CD4-positive, alpha-beta T cell treated with Interleukin-15 for 1 hour (primary cell): Measurements from ENCODE around the gene ABLIM2.

Experiments
- DNase-seq: peaks from one replicate; pipeline ENCODE4 v3.0.0-alpha.2; 2020

Gene ABLIM2

DNA sequence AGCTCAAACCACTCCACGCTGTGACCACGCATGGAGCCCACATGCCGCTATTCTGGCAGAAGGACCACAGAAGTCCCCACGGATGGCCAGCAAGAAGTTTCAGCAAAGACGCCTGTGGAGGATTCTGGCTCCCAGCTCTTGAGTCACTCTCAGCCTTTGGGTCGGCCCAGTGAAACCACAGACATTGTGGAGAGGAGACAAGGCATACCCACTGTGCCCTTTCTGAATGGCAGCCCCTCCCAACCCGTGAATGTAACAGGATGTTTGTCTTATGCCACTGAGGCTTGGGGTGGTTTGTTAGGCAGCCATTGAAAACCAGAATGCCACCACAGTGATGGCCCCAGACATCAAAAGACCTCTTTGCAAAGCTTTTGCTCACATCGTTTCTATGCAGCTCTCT, 42.7 kb downstream of the ABLIM2 start:
- DNase-seq, result no peak

DNA sequence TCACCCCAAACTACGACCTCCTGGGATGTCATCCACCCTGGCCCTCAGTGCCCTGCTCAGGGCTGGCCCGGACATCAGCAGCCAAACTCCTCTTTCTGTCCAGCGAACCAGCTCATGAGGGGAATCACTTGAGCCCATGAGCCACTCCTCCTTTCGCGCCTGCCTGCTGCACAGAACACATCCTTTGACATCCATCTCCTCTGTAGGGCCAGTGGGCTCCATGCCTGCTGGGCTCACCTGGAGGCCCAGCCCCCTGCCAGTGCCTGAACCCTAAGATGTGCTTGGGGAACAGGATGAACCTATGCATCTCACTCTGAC, 43.5 kb downstream of the ABLIM2 start:
- no peak for DNase-seq

DNA sequence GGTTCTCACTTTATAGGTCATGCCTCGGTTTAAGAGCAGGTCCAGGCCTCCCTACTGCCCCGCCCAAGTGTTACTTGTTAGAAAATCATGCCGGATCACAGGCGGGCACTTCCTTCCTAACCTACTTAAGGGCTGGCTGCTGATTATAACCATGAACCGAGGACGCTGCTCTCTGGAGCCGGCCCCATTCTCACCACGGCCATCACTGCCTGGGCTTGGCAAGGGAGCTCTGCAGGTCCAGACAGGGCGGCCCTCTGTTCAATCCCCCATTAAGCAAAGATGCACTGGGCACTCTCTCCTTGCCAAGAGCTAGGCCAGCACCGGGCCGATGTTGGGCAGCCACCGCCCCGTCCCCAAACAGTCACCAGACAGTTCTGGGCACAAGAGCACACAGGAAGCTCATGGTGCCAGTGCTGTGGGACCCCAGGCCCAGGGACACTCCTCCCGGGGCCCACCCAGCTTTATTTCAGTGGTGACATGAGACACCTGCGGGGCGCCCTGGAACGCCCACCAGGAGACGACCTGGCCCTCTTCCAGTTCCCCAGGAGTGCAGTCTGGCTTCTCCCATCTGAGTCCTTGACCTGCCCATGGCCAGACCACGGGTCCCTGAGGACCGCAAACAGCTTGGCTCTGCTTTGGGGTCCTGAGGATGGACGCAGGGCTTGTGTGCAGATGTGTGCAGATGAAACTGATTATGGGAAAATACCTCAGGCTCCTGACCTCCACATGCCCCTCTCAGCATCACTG, 44.0 kb downstream of the ABLIM2 start:
- DNase-seq, result no peak

DNA sequence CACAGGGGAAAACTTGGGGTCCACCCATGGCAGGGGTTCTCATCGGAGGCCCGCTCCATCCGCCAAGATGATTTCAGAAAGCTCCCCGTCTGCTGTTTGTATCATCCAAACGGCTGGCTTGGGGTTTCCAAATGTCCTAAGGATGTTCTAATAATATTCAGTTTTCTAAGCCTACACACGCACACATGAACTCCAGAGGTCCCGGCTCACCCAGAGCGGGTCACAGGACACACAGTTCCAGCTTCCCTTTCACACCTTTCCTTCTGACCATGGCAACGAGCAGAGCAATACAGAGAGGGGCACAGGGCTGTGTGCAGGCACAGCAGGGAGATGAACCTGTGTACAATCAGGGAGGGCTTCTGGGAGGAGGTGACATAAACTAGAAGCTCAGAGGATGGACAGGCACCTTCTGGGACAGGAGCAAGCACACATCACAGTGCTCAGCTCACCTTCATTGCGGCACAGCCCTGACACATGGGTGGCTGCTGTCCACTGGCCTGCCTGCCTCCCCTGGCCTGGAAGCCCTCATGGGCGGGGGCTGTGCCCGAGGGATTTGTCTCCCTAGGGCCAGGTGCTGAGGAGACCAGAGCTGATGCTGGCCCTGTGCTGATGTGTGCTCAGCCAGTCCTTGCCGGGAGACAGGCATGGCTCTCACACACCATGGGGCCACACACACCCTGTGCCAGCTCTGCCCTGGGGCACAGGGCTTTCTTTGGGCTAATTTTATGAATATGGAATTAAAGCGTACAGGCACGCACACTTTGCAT, 44.8 kb downstream of the ABLIM2 start:
- no peak for DNase-seq

DNA sequence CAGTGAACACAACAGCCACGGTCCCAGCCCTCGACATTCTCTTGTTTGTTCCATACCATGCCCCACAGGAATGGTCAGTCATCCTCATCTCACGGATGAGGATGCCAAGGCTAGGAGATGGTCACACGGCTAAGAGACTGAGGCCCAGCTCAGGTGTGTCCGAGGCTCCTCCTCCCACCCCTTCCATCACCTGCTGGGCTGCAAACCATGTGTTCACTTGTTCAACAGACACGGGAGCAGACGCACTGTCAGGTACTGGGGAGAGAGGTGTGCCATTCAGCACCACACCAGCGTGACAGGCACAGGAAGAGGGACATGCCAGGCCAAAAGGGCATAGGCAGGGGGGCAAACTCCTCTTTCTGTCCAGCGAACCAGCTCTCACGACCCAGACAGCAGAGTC, 45.9 kb downstream of the ABLIM2 start:
- DNase-seq, result no peak

DNA sequence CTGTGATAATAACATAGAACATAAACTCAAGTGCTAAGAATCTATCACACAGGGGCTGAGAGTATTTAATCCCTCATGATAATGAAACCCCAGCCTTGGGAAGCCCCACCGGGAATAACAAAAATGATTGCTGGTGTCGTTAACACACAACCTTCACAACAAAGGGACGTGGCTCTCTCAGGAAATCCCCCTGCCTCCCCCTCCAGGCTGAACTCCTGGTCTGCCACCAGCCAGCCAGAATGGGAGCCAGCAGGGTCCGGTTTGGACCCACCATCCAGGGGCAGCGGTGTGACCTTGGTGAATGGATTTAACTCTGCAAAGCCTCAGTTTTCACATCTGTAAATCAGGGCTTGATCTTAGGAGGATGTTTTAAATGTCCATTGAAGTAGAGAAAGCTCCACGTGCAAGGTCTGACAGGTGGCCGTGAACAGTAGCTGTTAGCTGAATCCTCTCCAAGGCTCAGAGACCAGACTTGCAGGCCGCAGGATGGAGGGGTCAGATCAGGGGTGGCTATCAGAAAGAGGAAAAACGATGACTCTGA, 46.5 kb downstream of the ABLIM2 start:
- no peak for DNase-seq

DNA sequence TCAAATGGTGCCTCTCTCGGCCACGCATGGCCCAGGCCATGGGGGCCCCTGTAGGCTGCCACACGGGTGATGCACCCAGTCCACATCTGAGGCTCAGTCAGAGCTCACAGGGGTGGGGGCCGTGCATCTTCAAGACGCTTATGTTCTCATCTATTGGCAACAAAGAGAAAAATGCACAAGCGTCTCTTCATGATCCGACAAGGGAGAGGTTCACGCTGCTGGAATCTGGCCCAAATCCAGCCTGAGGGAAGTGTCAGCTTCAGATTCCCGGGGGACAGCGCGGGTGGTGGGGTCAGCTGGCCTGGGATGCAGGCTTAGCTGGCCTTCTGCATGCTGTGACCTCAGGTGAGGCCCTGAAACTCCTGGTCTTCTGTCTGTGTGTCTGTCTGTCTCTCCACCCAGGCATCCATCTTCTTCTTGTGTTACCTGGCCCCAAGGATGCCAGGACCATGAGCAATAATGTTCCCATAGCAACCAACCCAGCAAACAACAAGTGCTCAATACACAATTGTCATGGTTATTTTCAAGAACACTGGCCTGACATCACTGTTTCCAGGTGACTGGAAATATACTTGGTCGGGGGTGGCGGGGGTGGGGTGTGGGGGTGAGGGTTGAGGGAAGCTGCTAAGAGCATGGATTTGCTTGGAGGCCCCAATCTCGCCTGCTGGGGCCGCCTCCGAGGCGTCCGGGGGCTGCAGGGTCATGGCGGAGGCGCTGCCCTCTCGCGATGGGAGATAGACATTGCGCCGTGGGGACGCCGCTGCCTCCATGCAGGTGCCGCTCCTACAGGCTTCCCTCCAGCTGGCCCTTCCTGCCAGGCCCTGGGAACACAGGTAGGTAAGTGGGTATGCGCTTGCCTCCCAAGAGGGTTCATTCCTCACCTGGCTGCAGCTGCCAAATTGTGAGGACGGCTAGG, 48.3 kb downstream of the ABLIM2 start:
- no peak for DNase-seq

DNA sequence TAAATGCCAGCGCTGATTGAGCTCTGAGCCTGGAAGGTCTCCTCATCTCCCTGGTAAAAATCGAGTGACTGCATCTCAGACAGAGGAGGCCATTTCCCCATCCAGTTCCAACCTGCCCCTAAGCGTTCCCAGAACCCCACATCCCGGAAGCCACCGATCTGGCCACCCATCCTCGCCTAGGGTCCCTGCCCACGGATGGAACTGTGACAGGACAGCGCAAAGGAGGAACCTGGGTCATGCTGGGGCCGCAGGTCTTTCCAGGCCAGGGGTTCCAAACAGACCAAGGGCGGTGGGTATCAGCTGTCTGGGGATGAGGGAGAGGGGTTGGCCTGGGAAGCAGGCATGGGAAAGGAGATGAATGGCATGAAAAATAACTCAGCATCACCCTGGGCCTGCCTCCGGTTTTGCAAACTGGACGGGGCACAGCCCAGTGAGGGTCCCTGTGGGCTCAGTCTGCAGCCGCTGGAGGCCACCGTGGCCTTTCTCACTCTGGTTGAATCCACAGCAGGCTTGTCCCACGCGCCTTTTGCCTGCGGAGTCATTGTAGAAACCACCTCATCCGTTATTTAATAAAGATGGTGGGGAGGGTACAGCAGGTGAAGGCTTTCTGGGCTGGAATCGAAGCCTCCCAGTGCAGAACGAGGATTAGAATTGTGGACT, 49.1 kb downstream of the ABLIM2 start:
- DNase-seq, result no peak

DNA sequence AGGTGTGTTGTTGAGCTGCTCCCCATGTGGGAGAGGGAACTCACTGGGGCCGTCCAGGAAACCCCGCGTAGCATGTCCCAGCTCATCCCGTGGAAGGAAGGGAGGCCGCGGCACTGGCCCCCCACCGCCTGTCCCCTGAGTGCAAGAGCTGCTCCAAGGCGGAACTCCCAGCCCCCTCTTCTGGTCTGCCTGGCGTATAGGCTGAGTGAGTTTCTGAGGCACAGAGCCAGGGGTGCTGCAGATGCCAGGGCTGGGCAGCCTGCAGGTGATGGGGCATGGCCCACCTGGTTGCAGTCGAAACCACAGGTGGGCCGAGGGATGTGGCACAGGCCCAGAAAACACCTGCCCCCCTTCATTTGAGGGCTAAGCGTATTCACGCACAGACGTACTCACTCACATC, 49.6 kb downstream of the ABLIM2 start:
- no peak for DNase-seq

DNA sequence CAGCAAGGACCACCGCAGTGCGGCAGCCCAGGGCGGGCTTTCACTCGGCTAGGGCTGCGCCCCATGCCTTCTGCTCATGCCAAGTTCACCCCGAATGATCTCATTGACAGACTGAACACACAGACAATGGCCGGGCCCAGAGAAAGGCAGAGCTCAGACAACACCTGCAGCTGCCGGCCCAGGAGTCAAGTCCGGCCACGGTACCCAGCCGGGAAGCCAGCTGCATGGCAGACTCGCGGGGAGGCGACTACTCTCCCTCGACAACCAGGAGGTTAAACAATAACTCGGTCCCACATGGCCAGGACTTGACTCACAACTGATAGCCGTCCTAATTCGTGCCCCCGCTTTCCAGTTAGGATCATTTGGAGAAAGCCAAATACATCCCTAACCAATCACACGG, 50.4 kb downstream of the ABLIM2 start:
- no peak for DNase-seq

DNA sequence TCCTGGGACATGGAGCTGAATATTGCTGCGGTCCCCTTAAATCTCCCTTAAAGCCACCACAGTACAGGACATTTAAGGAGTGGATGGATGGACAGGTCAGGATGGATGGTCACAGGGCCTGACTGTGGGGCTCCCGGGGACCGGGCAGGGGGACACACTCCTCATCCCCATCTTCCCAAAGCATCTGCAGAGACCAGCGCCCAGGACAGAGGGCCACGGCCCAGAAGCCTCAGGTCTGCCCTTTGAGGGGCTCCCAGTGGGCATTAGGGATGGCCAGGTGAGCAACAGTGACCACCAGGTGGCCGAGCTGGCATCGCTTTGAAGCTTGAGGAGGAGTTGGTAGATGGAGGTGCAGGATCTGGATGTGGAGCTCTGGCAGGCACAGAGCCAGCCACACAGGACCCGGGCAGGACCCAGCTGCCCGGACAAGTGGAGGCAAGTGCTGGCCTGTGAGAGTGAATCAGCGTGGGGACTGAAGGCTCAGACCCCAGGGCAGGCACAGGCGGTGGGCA, 51.4 kb downstream of the ABLIM2 start:
- no peak for DNase-seq

DNA sequence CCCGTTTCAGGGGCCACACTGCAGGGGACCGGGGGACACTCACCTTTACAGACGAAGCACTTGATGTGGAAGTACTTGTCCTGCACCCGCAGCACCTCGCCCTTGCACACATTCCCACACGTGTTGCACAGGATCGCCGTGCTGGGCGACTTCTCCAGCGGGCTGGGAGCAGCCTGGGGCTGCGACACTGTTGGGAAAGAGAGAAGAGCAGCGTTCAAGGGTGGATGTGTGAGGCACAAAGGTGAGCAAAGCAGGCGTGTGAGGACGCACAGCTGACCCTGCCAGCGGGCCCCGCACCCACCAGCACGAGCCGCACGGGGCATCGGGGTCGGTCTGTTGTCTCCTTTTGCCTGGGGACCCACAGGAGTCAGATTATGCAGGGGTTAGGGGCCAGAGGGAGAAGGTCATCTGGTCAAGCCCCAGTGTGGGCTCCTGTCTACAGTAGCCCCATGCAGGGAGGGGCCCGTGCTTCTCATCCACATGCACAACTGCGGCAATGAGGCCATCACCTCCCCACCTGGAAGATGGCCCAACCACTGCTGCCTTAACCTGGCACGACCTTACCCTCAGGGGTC, 52.1 kb downstream of the ABLIM2 start:
- DNase-seq, result no peak

DNA sequence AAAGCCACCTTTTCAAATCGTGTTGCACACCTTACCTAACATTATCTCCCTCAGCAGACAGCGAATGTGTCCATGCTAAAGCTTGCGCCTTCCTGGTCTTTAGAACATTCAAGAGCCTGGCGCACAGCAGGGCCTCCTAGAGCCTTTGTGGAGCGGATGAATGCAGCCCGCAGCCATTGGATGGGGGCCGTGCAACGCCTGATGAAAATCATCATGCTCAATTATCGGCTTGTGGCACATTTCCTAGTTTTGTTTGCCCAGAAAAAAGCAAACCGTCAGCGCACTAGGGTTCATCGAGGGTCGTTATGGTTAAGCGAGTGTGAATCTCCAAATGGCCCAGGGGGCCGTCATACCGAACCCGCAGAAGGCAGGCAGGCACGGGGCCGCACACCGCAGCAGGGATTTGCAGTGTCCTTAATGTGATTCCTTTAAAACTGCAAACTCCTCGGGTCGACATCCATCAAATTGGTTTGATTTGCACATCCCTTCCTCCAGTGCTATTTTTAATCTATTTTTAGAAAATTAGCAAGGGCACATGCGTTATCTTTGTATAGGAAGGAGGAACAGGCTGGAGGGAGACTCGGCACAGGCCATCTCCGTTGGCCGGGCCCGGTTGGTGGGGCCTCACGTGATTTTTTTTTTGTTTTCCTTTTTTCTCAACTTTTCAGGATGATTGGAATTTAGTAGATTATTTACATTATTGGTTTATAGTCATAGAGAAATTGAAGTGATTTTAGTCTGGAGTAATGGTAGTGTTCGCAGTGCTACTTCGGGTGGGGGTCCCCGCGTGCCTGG, 53.1 kb downstream of the ABLIM2 start:
- no peak for DNase-seq

DNA sequence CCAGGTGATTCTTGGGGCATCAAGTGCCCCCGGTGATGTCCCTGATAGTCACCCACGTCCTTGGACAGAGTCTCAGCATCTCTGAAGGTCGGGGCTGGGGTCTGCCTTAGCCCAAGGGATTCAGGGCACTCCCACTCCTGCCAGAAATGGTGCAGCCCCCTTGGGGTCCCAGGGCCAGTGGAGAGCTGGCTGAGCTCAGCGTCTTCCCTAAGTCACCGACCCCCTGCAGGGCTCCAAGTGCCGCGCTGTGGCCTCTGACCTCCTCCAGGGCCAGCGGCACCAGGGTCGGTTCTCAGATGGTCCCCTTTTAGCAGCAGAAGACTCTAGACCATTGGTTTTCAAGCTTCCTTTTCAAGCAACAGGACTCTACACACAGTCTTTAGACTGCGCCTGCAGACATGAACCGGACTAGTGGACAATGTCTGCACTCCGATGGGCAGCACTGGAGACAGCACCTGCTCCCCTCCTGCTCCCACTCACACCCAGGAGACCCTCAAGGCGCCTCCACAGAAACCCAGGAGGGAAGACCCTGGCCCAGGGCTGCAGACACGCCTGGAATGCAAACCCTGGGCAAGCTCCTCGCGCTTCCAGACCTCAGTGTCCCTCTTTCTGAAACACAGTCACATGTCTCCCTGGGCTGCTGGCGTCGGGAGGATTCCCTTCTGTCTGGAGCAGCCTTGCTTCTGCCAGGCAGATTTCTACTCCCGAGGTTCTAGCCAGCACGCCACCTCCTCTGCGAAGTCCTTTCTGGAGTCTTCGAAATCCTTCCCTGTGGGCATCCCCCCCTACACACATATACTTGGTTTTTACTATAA, 53.9 kb downstream of the ABLIM2 start:
- no peak for DNase-seq

DNA sequence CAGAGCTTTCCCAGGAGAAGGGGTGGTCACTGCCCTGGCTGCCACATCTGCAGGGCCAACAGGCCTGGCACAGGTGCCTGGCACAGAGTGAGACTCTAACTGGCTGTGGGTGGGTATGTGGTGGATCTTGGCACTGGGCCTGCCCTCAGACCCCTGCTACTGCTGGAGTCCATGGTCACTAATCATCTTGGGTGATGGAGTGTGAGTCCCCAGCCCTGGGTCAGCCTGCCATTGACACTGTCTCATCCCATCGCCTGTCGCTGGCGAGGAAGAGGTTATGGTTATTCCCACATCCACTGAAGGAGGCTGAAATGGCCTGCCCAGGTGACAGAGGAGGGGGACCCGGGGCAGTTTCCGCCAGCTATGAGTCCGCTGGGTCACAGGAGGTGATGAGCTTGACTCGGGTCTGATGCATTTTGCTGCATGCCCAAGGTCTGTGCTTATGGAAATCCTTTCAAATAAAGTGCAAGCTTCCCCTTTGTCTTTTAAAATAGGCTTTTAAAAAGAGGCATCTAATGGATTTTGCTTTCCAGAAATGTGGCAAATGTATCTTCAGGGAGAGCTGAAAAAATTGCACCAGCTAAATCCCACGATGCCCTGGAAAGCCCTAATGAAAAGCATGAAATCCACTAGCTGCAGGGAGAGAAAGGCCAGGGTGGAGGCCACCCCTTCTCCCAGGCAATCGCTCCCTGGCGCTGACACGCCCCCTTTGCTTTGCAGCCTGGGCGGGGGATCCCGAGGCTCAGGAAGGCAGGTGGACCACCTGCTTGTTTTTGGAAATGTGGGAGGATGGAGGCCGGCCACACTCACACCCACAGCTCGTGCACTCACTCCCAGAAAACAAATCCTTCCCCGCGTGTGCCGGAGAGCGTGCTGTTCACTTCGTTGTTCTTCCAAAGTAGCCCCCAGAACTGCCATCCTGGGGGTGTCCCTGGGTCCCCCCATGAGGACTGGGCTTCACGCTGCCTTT, 54.9 kb downstream of the ABLIM2 start:
- no peak for DNase-seq

DNA sequence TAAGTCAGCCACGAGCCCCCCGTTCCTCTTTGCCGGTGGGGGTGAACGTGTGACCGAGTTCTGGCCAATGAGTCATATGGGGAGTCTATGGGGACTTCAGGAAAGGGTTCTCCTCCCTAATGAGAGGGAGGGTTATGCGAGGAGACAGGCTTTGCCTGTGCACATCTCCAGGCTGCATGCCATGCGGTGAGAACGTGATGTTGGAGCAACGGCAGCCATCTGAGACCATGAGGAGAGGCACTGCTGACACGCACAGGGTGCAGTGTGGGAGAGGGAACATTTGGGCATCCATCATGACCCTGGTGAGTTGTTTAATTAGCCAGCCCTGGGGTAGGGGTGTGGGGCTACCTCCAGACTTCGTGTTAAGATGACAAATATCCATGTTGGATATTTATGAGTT, 55.8 kb downstream of the ABLIM2 start:
- no peak for DNase-seq

DNA sequence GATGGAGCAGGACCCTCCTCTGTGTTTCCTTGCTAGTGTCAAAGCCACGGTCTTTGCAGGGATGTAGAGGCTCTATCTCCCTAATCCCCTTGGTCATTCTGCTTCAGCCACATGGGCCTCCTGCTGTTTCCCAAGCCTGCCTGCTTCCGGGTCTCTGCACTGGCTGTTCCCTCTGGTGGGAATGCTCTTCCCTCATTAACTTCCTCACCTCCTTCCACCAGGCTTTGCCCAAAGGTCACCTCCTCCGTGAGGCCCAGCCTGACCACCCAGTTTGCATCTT, 56.6 kb downstream of the ABLIM2 start:
- DNase-seq, result no peak

DNA sequence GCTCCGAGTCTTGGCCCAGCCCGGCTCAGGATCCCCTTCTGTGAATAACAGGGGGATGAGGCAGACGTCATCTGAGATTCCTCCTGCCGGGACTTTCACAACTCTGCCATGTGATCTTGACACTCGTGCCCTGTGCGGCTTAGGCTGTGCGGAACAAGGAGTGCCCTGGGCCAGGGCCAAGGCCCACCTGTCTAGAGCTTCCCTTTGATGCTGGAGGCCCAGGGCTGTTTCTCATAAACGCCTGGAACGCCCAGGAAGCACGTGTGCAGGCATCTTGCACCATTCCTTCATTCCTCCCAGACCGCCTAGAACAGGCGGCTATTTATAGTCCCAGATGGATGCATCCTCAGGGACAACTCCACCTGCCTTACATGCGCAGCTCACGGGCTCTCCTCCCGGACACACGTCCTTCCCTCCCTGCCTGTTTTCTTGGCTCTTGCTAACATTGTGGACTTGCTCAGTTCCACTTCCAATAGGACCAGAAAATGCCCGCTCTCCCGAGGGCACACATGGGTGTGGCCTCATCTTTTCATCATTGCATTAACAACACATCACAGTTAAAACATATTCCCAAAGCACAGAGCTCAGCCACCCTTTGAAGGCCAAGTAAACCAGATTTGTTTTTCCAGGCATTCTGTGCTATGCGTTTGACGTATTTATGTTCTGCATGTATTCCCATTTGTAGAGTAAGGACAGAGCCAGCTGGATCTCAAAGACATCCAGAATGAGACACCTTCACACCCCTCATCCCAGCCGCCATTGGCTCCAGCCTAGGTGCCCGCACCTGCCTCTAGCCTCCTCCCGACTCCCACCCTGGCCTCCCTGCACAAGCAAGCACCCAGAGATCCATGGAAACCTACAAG, 57.2 kb downstream of the ABLIM2 start:
- DNase-seq, result no peak
